ENCODE data around the gene AMY2A. TPM values are rescaled to one million over a fixed set of nuclear protein-coding genes. Genes with fewer than 3 reads are reported as not detected.
"Not testable (repeated sequence)": the region's sequence is repeated elsewhere in the genome, so short reads cannot be mapped to it uniquely, and the experiment has no call there.

AMY2A gene
- total and polyA plus RNA-seq, 7 experiments from 2014 or later, result 0.35 TPM; not detected in 6

GRCh38 chr1:103584537-103584936 is 32.7 kb upstream of the AMY2A start:
- H3K4me3 ChIP-seq (ENCODE audit: low read length), result no peak overlapping the region
- peaks cover 0 to 8% (median 7%) of the 10 kb centered on the region in 5 donors for H3K36me3 Mint-ChIP-seq
- no peak overlapping the region for H3K27ac Mint-ChIP-seq
- no peaks in the 10 kb centered on the region for H3K27me3 ChIP-seq (ENCODE audit: control insufficient read depth in 2 of 2, insufficient read depth in 2 of 2, low read length in 2 of 2)
- no peaks in the 10 kb centered on the region for H3K4me1 ChIP-seq (ENCODE audit: control insufficient read depth in 2 of 2, insufficient read depth in 2 of 2, low read length in 2 of 2)
- DNase-seq (no peak), ATAC-seq (no peak)
- peaks cover 0 to 6% (median 0%) of the 10 kb centered on the region in 3 experiments for H3K9me3 ChIP-seq (ENCODE audit: control insufficient read depth in 2 of 3, low read length in 3 of 3)
- peaks cover 4 to 11% (median 6%) of the 10 kb centered on the region in 11 donors for H3K9me3 Mint-ChIP-seq
- H3K4me3 Mint-ChIP-seq, result no peak overlapping the region
- no peaks in the 10 kb centered on the region for H3K27me3 Mint-ChIP-seq
- POLR2A ChIA-PET, result no interaction called here
- intact Hi-C loops (cut with micrococcal nuclease), result no loop called here
- no peak overlapping the region for H3K27ac ChIP-seq (ENCODE audit: low read depth, low read length)
- H3K36me3 ChIP-seq (ENCODE audit: control insufficient read depth in 2 of 3, insufficient read depth in 3 of 3, low read length in 3 of 3), result no peaks in the 10 kb centered on the region
- no peaks in the 10 kb centered on the region for H3K4me1 Mint-ChIP-seq
- CTCF ChIA-PET, result no interaction called here

- POLR2A ChIA-PET; DNase-seq; H3K27me3 ChIP-seq (ENCODE audit: control insufficient read depth in 2 of 2, insufficient read depth in 2 of 2, low read length in 2 of 2); CTCF ChIA-PET; H3K27me3 Mint-ChIP-seq; H3K4me1 Mint-ChIP-seq; H3K36me3 ChIP-seq (ENCODE audit: control insufficient read depth in 2 of 3, insufficient read depth in 3 of 3, low read length in 3 of 3); H3K9me3 Mint-ChIP-seq; H3K4me3 Mint-ChIP-seq; H3K4me1 ChIP-seq (ENCODE audit: control insufficient read depth in 2 of 2, insufficient read depth in 2 of 2, low read length in 2 of 2); H3K27ac ChIP-seq (ENCODE audit: low read depth, low read length); H3K4me3 ChIP-seq (ENCODE audit: low read length); intact Hi-C loops (cut with micrococcal nuclease); H3K9me3 ChIP-seq (ENCODE audit: control insufficient read depth in 2 of 3, low read length in 3 of 3); H3K36me3 Mint-ChIP-seq; ATAC-seq; H3K27ac Mint-ChIP-seq: not testable (repeated sequence)
Observed at GRCh38 chr1:103602740-103603139, 14.5 kb upstream of the AMY2A start.

GRCh38 chr1:103616362-103616761 is 865 bp upstream of the AMY2A start:
- H3K27me3 Mint-ChIP-seq, result no peaks in the 10 kb centered on the region
- no peaks in the 10 kb centered on the region for H3K4me1 ChIP-seq (ENCODE audit: control insufficient read depth in 2 of 2, insufficient read depth in 2 of 2, low read length in 2 of 2)
- H3K27ac Mint-ChIP-seq, result no peak overlapping the region
- H3K27ac ChIP-seq (ENCODE audit: low read depth, low read length), result no peak overlapping the region
- H3K36me3 ChIP-seq (ENCODE audit: control insufficient read depth in 2 of 3, insufficient read depth in 3 of 3, low read length in 3 of 3), result no peaks in the 10 kb centered on the region
- H3K27me3 ChIP-seq (ENCODE audit: control insufficient read depth in 2 of 2, insufficient read depth in 2 of 2, low read length in 2 of 2), result no peaks in the 10 kb centered on the region
- no peak for DNase-seq
- H3K9me3 Mint-ChIP-seq, result peaks cover 0 to 8% (median 0%) of the 10 kb centered on the region in 11 donors
- no peaks in the 10 kb centered on the region for H3K4me1 Mint-ChIP-seq
- no peaks in the 10 kb centered on the region for H3K36me3 Mint-ChIP-seq
- H3K4me3 Mint-ChIP-seq, result no peak overlapping the region
- no peaks in the 10 kb centered on the region for H3K9me3 ChIP-seq (ENCODE audit: control insufficient read depth in 2 of 3, low read length in 3 of 3)
- H3K4me3 ChIP-seq (ENCODE audit: low read length), result no peak overlapping the region
- intact Hi-C loops (cut with micrococcal nuclease), result no loop called here
- ChIA-PET POLR2A (no interaction called here), CTCF (no interaction called here)
- no peak for ATAC-seq

GRCh38 chr1:103627436-103627835 is 10.2 kb downstream of the AMY2A start:
- H3K4me1 Mint-ChIP-seq; H3K9me3 Mint-ChIP-seq; H3K27ac ChIP-seq (ENCODE audit: low read depth, low read length); DNase-seq; H3K36me3 ChIP-seq (ENCODE audit: control insufficient read depth in 2 of 3, insufficient read depth in 3 of 3, low read length in 3 of 3); H3K4me3 ChIP-seq (ENCODE audit: low read length); H3K9me3 ChIP-seq (ENCODE audit: control insufficient read depth in 2 of 3, low read length in 3 of 3); H3K27me3 Mint-ChIP-seq; H3K36me3 Mint-ChIP-seq; ATAC-seq; H3K27me3 ChIP-seq (ENCODE audit: control insufficient read depth in 2 of 2, insufficient read depth in 2 of 2, low read length in 2 of 2); POLR2A ChIA-PET; H3K4me1 ChIP-seq (ENCODE audit: control insufficient read depth in 2 of 2, insufficient read depth in 2 of 2, low read length in 2 of 2); H3K4me3 Mint-ChIP-seq; intact Hi-C loops (cut with micrococcal nuclease); CTCF ChIA-PET; H3K27ac Mint-ChIP-seq: not testable (repeated sequence)

- H3K27me3 ChIP-seq (ENCODE audit: control insufficient read depth in 2 of 2, insufficient read depth in 2 of 2, low read length in 2 of 2); H3K4me1 Mint-ChIP-seq; POLR2A ChIA-PET; H3K36me3 ChIP-seq (ENCODE audit: control insufficient read depth in 2 of 3, insufficient read depth in 3 of 3, low read length in 3 of 3); H3K4me1 ChIP-seq (ENCODE audit: control insufficient read depth in 2 of 2, insufficient read depth in 2 of 2, low read length in 2 of 2); H3K27me3 Mint-ChIP-seq; H3K9me3 Mint-ChIP-seq; H3K27ac Mint-ChIP-seq; H3K27ac ChIP-seq (ENCODE audit: low read depth, low read length); H3K4me3 Mint-ChIP-seq; H3K4me3 ChIP-seq (ENCODE audit: low read length); intact Hi-C loops (cut with micrococcal nuclease); H3K36me3 Mint-ChIP-seq; DNase-seq; H3K9me3 ChIP-seq (ENCODE audit: control insufficient read depth in 2 of 3, low read length in 3 of 3); CTCF ChIA-PET; ATAC-seq: not testable (repeated sequence)
Observed at GRCh38 chr1:103641194-103641593, 24.0 kb downstream of the AMY2A start.

GRCh38 chr1:103643908-103644307 is 26.7 kb downstream of the AMY2A start:
- H3K9me3 Mint-ChIP-seq; DNase-seq; H3K9me3 ChIP-seq (ENCODE audit: control insufficient read depth in 2 of 3, low read length in 3 of 3); H3K4me3 ChIP-seq (ENCODE audit: low read length); ATAC-seq; H3K27ac Mint-ChIP-seq; H3K4me1 Mint-ChIP-seq; H3K27me3 Mint-ChIP-seq; H3K4me1 ChIP-seq (ENCODE audit: control insufficient read depth in 2 of 2, insufficient read depth in 2 of 2, low read length in 2 of 2); H3K4me3 Mint-ChIP-seq; H3K27me3 ChIP-seq (ENCODE audit: control insufficient read depth in 2 of 2, insufficient read depth in 2 of 2, low read length in 2 of 2); H3K36me3 Mint-ChIP-seq; POLR2A ChIA-PET; intact Hi-C loops (cut with micrococcal nuclease); CTCF ChIA-PET; H3K27ac ChIP-seq (ENCODE audit: low read depth, low read length); H3K36me3 ChIP-seq (ENCODE audit: control insufficient read depth in 2 of 3, insufficient read depth in 3 of 3, low read length in 3 of 3): not testable (repeated sequence)

- H3K4me1 ChIP-seq (ENCODE audit: control insufficient read depth in 2 of 2, insufficient read depth in 2 of 2, low read length in 2 of 2); H3K27me3 ChIP-seq (ENCODE audit: control insufficient read depth in 2 of 2, insufficient read depth in 2 of 2, low read length in 2 of 2); H3K9me3 ChIP-seq (ENCODE audit: control insufficient read depth in 2 of 3, low read length in 3 of 3); H3K27ac Mint-ChIP-seq; H3K27me3 Mint-ChIP-seq; DNase-seq; CTCF ChIA-PET; POLR2A ChIA-PET; H3K27ac ChIP-seq (ENCODE audit: low read depth, low read length); H3K4me3 ChIP-seq (ENCODE audit: low read length); ATAC-seq; H3K9me3 Mint-ChIP-seq; H3K36me3 Mint-ChIP-seq; H3K4me3 Mint-ChIP-seq; H3K36me3 ChIP-seq (ENCODE audit: control insufficient read depth in 2 of 3, insufficient read depth in 3 of 3, low read length in 3 of 3); H3K4me1 Mint-ChIP-seq; intact Hi-C loops (cut with micrococcal nuclease): not testable (repeated sequence)
Observed at GRCh38 chr1:103650305-103650704, 33.1 kb downstream of the AMY2A start.
